GM06990 (cell line): Measurements from ENCODE around the gene AGPS.
"Not testable (repeated sequence)": the region's sequence is repeated elsewhere in the genome, so short reads cannot be mapped to it uniquely, and the experiment has no call there.

ENCODE experiments used
- DNase-seq: peaks from one replicate; pipeline ENCODE4 v3.0.0-alpha.2; 2011; ENCODE audit not compliant: insufficient read length; ENCODE audit errors: extremely low read depth
- H3K27me3 ChIP-seq: replicated peaks from 2 replicates; pipeline ENCODE4 v1.6.0; 2011; ENCODE audit warnings: low read length; ENCODE audit not compliant: control insufficient read depth, insufficient read depth
- H3K36me3 ChIP-seq: 2 replicates; pipeline ENCODE4 v1.5.1; 2011; ENCODE audit warnings: low read length; ENCODE audit not compliant: control insufficient read depth, insufficient read depth
- H3K4me3 ChIP-seq: replicated peaks from 2 replicates; pipeline ENCODE4 v1.5.1; 2011; ENCODE audit warnings: low read depth, mild to moderate bottlenecking, control low read depth, low read length
- CTCF ChIP-seq: IDR thresholded peaks from 2 replicates; pipeline ENCODE4 v1.5.1; 2011; ENCODE audit warnings: low read length, control low read depth, mild to moderate bottlenecking, inconsistent platforms; ENCODE audit not compliant: insufficient read depth, poor library complexity, severe bottlenecking

Gene AGPS

GRCh38 chr2:177419274-177419673 is 26.7 kb downstream of the AGPS start:
- DNase-seq = no peak
- no peaks in the 10 kb centered on the region for H3K36me3 ChIP-seq
- no peak overlapping the region for H3K4me3 ChIP-seq
- H3K27me3 ChIP-seq = no peaks in the 10 kb centered on the region
- no peak for TF ChIP-seq CTCF

- no peak for DNase-seq
- no peak overlapping the region for H3K4me3 ChIP-seq
- no peaks in the 10 kb centered on the region for H3K27me3 ChIP-seq
- no peak for TF ChIP-seq CTCF
- no peaks in the 10 kb centered on the region for H3K36me3 ChIP-seq
Measured at GRCh38 chr2:177422271-177422670, 29.7 kb downstream of the AGPS start.

GRCh38 chr2:177424120-177424519 is 31.5 kb downstream of the AGPS start:
- not testable (repeated sequence) for H3K27me3 ChIP-seq, DNase-seq, H3K36me3 ChIP-seq, H3K4me3 ChIP-seq

GRCh38 chr2:177424620-177425019 is 32.0 kb downstream of the AGPS start:
- DNase-seq, H3K4me3 ChIP-seq, H3K36me3 ChIP-seq, H3K27me3 ChIP-seq: not testable (repeated sequence)

GRCh38 chr2:177427316-177427715 is 34.7 kb downstream of the AGPS start:
- TF ChIP-seq CTCF = no peak
- Histone ChIP-seq H3K27me3 (no peaks in the 10 kb centered on the region), H3K4me3 (no peak overlapping the region), H3K36me3 (peaks cover 7% of the 10 kb centered on the region)
- DNase-seq = no peak

- not testable (repeated sequence) for DNase-seq, H3K4me3 ChIP-seq, H3K36me3 ChIP-seq
Measured at GRCh38 chr2:177427936-177428335, 35.4 kb downstream of the AGPS start.

GRCh38 chr2:177429688-177430325 is 37.2 kb downstream of the AGPS start:
- TF ChIP-seq CTCF = no peak
- Histone ChIP-seq H3K4me3 (no peak overlapping the region), H3K27me3 (no peaks in the 10 kb centered on the region), H3K36me3 (peaks cover 7% of the 10 kb centered on the region)
- DNase-seq = no peak

More at GRCh38 chr2:177427936-177428335, 35.4 kb downstream of the AGPS start:
- H3K27me3 ChIP-seq = not testable (repeated sequence)
